Loucy (cell line): ENCODE results near the gene GIMAP1.

Source experiments
- CTCF ChIP-seq: fragments of 200-600 bp; sonication (generic); conservative IDR thresholded peaks from 2 replicates; pipeline ENCODE4 v1.5.1; 2014; ENCODE audit warnings: mild to moderate bottlenecking, antibody characterized with exemption, low read length
- EZH2phosphoT487 ChIP-seq: fragments of 200-600 bp; IDR thresholded peaks from 2 replicates; pipeline ENCODE4 v1.6.1; 2018; ENCODE audit warnings: antibody characterized with exemption, mild to moderate bottlenecking, moderate library complexity, borderline replicate concordance

- TF ChIP-seq CTCF (no peak), EZH2phosphoT487 (no peak)
Measured at GRCh38 chr7:150703209-150703608, 13.2 kb upstream of the GIMAP1 start.
